Measurements from ENCODE around the gene SLC10A3. TPM values are rescaled to one million over a fixed set of nuclear protein-coding genes. Genes with fewer than 3 reads are reported as not detected.

SLC10A3 gene
- total and polyA plus RNA-seq, 8 donors: 13.3 to 26.8 (median 18.6) TPM

DNA sequence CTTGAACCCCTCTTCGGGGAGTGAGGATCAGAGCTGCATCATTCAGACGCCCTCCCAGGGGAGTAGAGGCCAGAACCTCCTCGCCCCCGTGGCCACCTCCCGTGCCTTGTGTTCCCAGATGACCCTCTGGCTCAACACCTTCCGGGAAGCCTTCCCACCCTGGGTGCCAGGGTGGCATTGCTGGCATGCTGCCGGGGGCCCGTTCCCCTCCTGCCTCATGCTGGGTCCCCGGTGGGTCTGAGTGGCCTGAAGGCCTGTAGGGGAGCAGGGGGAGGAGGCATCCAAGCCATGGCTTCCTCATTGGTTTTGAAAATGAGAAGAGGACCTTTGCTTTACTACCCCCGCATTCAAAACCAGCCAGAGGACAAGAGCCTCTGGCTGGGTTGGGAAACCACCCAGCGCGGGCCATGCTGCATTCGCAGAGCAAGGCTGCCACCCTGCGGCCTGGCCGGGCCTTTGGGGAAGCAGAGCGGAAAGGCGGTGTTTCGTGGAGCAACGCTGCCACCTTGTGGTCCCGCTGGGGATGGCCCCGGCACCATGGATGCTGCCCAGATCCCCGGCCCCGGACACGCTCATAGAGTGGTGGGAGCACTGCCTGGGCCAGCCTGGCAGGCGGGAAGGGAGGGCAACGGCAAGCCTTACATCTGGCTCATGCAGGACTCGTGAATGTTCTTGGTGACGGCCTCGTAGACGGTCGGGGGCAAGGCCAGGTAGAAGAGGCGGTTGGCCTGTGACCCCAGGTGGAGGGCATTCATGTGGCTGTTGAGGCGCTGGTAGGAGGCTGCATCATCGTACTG, 44.3 kb upstream of the SLC10A3 start:
- ATAC-seq (peak; percentile 99), DNase-seq (peak; percentile 78 to 96 (median 92))
- no peak overlapping the region for H3K4me3 ChIP-seq
- H3K36me3 ChIP-seq: peaks cover 0 to 43% of the 10 kb centered on the region in 2 donors
- intact Hi-C loops (cut with DNase I): no loop called here
- H3K4me1 ChIP-seq: peaks cover 0 to 20% of the 10 kb centered on the region in 2 donors
- H3K27ac ChIP-seq: no peak overlapping the region
- TF ChIP-seq, protein P1, sequence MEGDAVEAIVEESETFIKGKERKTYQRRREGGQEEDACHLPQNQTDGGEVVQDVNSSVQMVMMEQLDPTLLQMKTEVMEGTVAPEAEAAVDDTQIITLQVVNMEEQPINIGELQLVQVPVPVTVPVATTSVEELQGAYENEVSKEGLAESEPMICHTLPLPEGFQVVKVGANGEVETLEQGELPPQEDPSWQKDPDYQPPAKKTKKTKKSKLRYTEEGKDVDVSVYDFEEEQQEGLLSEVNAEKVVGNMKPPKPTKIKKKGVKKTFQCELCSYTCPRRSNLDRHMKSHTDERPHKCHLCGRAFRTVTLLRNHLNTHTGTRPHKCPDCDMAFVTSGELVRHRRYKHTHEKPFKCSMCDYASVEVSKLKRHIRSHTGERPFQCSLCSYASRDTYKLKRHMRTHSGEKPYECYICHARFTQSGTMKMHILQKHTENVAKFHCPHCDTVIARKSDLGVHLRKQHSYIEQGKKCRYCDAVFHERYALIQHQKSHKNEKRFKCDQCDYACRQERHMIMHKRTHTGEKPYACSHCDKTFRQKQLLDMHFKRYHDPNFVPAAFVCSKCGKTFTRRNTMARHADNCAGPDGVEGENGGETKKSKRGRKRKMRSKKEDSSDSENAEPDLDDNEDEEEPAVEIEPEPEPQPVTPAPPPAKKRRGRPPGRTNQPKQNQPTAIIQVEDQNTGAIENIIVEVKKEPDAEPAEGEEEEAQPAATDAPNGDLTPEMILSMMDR (IDR thresholded peaks at IDR 0.05): peak; percentile 97 to 99
- H3K27me3 ChIP-seq: no peaks in the 10 kb centered on the region
- no peaks in the 10 kb centered on the region for H3K9me3 ChIP-seq

DNA sequence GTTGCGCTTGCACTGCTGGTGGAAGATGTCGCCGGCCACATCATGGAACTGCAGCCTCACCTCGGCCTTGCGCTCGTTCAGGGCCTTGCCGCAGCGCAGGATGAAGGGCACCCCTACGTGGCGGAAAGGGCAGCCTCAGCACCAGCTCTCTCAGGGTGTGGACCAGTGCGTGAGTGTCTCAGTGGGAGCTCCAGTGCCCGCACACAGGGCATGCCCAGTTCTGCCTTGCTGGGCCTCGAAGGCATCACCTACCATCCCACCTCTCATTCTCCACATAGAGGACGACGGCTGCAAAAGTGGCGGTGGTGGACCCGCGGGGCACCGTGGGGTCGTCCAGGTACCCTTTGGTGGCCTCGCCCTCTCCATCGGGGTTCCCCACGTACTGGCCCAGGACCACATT, 42.3 kb upstream of the SLC10A3 start:
- TF ChIP-seq, protein P1 (IDR thresholded peaks at IDR 0.05): no peak
- H3K27me3 ChIP-seq: no peaks in the 10 kb centered on the region
- DNase-seq: no peak
- H3K27ac ChIP-seq: no peak overlapping the region
- intact Hi-C loops (cut with DNase I): no loop called here
- H3K9me3 ChIP-seq: no peaks in the 10 kb centered on the region
- peaks cover 0 to 43% of the 10 kb centered on the region in 2 donors for H3K36me3 ChIP-seq
- ATAC-seq: no peak
- H3K4me1 ChIP-seq: peaks cover 0 to 13% of the 10 kb centered on the region in 2 donors
- H3K4me3 ChIP-seq: no peak overlapping the region

DNA sequence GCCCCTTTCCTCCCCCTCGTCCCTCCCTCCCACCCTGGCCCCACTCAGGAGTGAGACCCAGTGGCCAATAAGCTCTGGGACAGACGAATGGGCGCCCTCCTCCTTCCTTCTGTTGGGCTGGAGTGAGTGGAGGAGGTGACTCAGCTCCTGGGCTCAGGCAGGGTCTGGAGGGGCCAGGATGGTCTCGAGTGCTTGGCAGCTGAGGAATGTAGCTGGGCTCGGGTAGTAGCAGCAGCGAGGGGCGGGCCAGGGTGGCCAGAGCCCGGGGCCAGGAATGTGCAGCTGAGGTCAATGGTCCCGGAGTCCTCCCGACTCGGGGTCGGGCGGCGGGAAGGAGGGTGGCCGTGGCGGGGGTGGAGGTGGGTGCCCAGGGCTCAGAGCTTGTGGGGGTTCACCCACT, 41.2 kb upstream of the SLC10A3 start:
- Histone ChIP-seq H3K36me3 (peaks cover 0 to 43% of the 10 kb centered on the region in 2 donors), H3K4me3 (no peak overlapping the region)
- intact Hi-C loops (cut with DNase I): no loop called here

DNA sequence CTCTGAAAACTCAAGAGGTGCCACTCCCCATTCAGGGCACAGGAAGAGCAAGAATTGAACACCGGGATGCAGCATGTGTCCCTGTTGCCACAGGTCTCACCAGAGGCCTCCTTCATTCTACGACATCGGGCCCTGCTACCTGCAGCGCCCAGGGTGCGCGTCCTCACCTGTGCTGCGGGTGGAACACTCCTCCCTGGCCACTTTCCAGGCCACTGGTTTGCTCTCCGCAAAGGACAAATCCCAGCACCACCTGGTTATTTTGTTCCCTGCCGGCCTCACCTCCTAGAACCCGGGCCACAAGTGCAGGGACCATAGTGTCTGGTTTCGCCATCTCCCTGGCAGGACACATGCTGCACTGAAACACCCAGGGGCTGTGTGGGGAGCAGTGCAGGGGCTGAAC, 39.9 kb upstream of the SLC10A3 start:
- Histone ChIP-seq H3K27me3 (no peaks in the 10 kb centered on the region), H3K9me3 (no peaks in the 10 kb centered on the region), H3K4me1 (peaks cover 0 to 12% of the 10 kb centered on the region in 2 donors), H3K36me3 (peaks cover 0 to 36% of the 10 kb centered on the region in 2 donors), H3K4me3 (no peak overlapping the region), H3K27ac (no peak overlapping the region)
- ATAC-seq (no peak), DNase-seq (no peak)
- intact Hi-C loops (cut with DNase I): no loop called here
- TF ChIP-seq, protein P1 (IDR thresholded peaks at IDR 0.05): no peak

More for the DNA sequence above, 41.2 kb upstream of the SLC10A3 start:
- Histone ChIP-seq H3K27ac (no peak overlapping the region), H3K27me3 (no peaks in the 10 kb centered on the region), H3K4me1 (peaks cover 0 to 13% of the 10 kb centered on the region in 2 donors), H3K9me3 (no peaks in the 10 kb centered on the region)
- DNase-seq: peak in 1 of 4 donors; percentile 42
- peak; percentile 3 for ATAC-seq
- TF ChIP-seq, protein P1 (IDR thresholded peaks at IDR 0.05): no peak

DNA sequence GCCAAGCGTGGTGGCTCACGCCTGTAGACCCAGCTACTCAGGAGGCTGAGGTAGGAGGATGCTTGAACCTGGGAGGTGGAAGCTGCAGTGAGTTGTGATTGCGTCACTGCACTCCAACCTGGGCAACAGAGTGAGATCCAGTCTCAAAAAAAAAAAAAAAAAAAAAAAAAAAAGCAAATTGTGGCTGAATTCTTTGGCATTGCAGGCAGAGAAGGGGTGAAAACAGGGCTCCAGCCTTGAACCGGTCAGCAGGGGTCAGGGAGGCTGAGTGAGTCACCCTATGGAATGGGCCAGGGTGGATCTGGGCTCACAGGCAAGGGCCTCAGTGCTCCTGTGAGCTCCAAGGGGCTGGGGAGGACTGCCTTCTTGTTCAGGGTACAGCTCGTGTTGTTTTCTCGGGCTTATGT, 38.8 kb upstream of the SLC10A3 start:
- Histone ChIP-seq H3K9me3 (no peaks in the 10 kb centered on the region), H3K36me3 (peaks cover 0 to 32% of the 10 kb centered on the region in 2 donors), H3K4me3 (no peak overlapping the region), H3K27ac (no peak overlapping the region), H3K27me3 (no peaks in the 10 kb centered on the region), H3K4me1 (peaks cover 0 to 3% of the 10 kb centered on the region in 2 donors)
- no peak for ATAC-seq
- DNase-seq: no peak
- intact Hi-C loops (cut with DNase I): no loop called here
- TF ChIP-seq, protein P1 (IDR thresholded peaks at IDR 0.05): no peak

All from left lung (tissue), 10 donors.